ENCODE data around the gene SLC25A25. TPM values are rescaled to one million over a fixed set of nuclear protein-coding genes. Genes with fewer than 3 reads are reported as not detected.
A peak's percentile ranks its signal among the peaks of the same experiment; 100 is the strongest.

SLC25A25 gene
- total and polyA plus RNA-seq, 5 donors from 2014 or later = 11.3 to 13.8 (median 12.0) TPM

DNA sequence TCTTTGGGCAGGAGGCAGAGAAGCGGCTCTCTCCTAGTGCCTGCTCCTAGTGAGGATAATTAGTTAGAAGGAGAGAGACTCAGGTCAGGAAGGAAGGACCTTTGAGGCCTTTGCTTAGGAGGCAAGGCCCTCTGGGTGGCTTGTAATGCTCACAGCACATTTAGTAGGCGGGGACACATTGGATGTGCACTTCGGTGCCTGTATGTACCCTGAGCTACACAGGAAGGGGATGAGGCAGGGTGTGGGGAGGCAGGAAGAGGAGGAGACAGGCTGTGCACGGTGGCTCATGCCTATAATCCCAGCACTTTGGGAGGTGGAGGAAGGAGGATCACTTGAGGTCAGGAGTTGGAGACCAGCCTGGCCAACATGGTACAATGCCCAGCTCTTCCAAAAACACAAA lies 74.0 kb downstream of the SLC25A25 start:
- peaks cover 7% of the 10 kb centered on the region for H3K4me1 ChIP-seq (ENCODE audit: control insufficient read depth, insufficient read depth, low read length, poor library complexity, severe bottlenecking)
- H3K27ac ChIP-seq (ENCODE audit: insufficient read depth, low read length, poor library complexity, severe bottlenecking) = no peak overlapping the region
- ATAC-seq (ENCODE audit: low read depth in 2 of 2) (peak; percentile 53 to 79), DNase-seq (peak in 1 of 3 donors; percentile 89)
- H3K36me3 ChIP-seq (ENCODE audit: control insufficient read depth, insufficient read depth, low read length) = no peaks in the 10 kb centered on the region
- Mint-ChIP-seq H3K9me3 (peaks cover 0 to 1% (median 0%) of the 10 kb centered on the region in 7 donors), H3K4me1 (peaks cover 2 to 16% (median 5%) of the 10 kb centered on the region in 4 donors), H3K36me3 (no peaks in the 10 kb centered on the region), H3K27me3 (peaks cover 4% of the 10 kb centered on the region), H3K4me3 (peak overlapping the region in 2 of 4 donors; percentile 67 to 73), H3K27ac (peak overlapping the region in 2 of 3 donors; percentile 2 to 28)
- H3K4me3 ChIP-seq (ENCODE audit: low read depth, low read length) = no peak overlapping the region
- no peaks in the 10 kb centered on the region for H3K9me3 ChIP-seq (ENCODE audit: control insufficient read depth in 2 of 2, low read length in 2 of 2)
- H3K27me3 ChIP-seq (ENCODE audit: control insufficient read depth, insufficient read depth, low read length) = no peaks in the 10 kb centered on the region

DNA sequence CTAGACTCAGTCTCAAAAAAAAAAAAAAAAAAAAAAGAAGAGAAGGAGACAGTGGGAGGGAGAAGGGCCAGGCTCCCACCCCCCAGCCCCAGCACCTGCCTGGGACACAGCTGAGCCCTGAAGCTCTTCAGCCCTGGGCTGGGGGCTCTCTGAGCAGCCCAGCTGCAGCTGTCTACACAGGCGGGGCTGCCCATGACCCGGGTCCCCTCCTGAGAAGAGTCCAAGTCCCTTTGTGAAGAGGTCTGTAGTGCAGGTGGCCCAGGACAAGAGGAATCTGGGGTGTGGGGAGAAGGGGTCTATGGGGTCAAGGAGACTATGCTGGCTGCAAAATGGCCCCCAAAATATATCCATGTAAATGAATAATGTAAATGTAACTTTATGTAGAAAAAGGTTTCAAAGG lies 74.6 kb downstream of the SLC25A25 start:
- H3K4me1 ChIP-seq (ENCODE audit: control insufficient read depth, insufficient read depth, low read length, poor library complexity, severe bottlenecking) = peaks cover 7% of the 10 kb centered on the region
- H3K27me3 ChIP-seq (ENCODE audit: control insufficient read depth, insufficient read depth, low read length) = no peaks in the 10 kb centered on the region
- no peaks in the 10 kb centered on the region for H3K36me3 Mint-ChIP-seq
- H3K9me3 Mint-ChIP-seq = peaks cover 0 to 1% (median 0%) of the 10 kb centered on the region in 7 donors
- DNase-seq = no peak
- peaks cover 2 to 16% (median 5%) of the 10 kb centered on the region in 4 donors for H3K4me1 Mint-ChIP-seq
- H3K4me3 ChIP-seq (ENCODE audit: low read depth, low read length) = no peak overlapping the region
- ATAC-seq (ENCODE audit: low read depth in 2 of 2) = no peak
- no peaks in the 10 kb centered on the region for H3K27me3 Mint-ChIP-seq
- no peaks in the 10 kb centered on the region for H3K9me3 ChIP-seq (ENCODE audit: control insufficient read depth in 2 of 2, low read length in 2 of 2)
- H3K36me3 ChIP-seq (ENCODE audit: control insufficient read depth, insufficient read depth, low read length) = no peaks in the 10 kb centered on the region
- no peak overlapping the region for H3K27ac ChIP-seq (ENCODE audit: insufficient read depth, low read length, poor library complexity, severe bottlenecking)
- no peak overlapping the region for H3K4me3 Mint-ChIP-seq
- no peak overlapping the region for H3K27ac Mint-ChIP-seq

DNA sequence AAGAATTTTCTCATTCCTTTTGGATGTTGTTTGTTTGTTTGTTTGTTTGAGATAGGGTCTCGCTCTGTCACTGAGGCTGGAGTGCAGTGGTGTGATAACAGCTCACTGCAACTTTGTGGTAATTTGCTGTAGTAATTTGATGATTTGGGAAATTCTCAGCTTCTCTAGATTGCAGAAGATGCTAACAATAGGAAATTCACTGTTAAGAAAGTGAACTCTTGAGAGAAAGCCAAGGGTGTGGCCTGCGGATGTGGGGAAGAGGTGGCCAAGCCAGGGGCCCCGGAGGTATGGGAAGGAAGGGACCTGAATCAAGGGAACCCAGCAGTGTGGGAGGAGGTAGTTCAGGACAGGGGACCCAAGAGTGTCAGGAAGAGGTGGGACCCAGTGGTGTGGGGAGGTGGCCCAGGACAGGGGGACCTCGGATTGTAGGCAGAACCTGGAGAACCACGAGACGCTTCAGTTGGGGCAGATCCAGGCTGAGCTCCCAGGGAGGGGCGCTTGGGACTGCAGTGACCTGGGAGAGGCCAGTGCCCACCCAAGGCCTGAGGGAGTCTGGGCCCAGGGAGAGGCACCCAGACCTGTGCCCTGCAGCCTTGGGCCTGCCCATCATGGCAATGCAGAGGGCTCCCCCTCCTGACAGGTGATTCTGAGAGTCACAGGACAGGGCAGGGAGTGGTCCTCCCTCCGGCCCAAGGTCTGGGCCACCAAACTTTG lies 75.7 kb downstream of the SLC25A25 start:
- DNase-seq = no peak

DNA sequence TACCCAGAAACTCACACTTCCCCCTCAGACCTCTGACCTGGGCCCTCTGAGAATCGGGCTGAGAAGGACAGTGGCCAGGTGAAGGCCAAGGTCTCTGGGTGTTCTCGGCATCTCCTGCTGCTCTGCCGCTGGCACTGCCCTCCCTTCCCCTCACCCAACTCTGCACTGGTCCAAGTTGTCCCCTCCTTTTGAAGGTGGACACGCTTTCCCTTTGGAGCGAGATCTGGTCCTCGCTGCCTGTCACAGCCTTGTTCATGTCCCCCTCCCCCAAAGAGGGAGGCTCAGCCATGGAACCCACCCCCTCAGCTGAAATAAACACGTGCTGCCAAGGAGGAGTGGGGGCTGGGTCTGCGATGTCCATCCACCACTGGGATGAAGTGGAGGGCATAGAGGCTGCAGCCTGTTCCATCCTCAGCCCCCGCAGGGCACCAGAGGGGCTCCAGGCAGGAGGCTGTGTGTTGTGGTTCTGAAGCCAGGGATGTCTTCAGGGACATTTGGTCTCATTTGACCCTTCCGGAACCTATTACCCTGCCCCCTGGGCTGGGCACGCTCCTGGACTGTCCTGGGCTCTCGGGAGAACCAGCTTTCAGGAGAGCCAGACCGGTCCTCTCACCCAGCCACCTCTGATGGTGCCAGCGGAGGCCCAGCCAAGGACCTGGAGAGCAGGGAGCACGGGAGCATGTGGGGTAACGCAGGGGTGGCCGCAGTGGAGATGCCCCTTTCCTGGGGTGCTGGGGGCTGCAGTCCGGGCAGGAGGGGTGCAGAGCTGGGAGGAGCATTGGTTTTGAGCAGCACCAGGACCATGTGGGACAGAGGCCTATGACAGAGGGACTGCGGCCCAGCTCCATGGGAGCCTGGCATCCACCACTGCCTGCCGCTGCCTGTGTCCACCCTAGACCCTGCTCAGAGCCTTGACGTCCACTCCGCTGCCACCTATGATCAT lies 76.5 kb downstream of the SLC25A25 start:
- Histone ChIP-seq H3K4me3 (ENCODE audit: low read depth, low read length) (no peak overlapping the region), H3K27ac (ENCODE audit: insufficient read depth, low read length, poor library complexity, severe bottlenecking) (no peak overlapping the region), H3K36me3 (ENCODE audit: control insufficient read depth, insufficient read depth, low read length) (no peaks in the 10 kb centered on the region), H3K9me3 (ENCODE audit: control insufficient read depth in 2 of 2, low read length in 2 of 2) (no peaks in the 10 kb centered on the region), H3K4me1 (ENCODE audit: control insufficient read depth, insufficient read depth, low read length, poor library complexity, severe bottlenecking) (peaks cover 7% of the 10 kb centered on the region), H3K27me3 (ENCODE audit: control insufficient read depth, insufficient read depth, low read length) (no peaks in the 10 kb centered on the region)
- no peak for ATAC-seq (ENCODE audit: low read depth in 2 of 2)
- peaks cover 2 to 16% (median 5%) of the 10 kb centered on the region in 4 donors for H3K4me1 Mint-ChIP-seq
- H3K27ac Mint-ChIP-seq = no peak overlapping the region
- DNase-seq = no peak
- no peaks in the 10 kb centered on the region for H3K27me3 Mint-ChIP-seq
- no peak overlapping the region for H3K4me3 Mint-ChIP-seq
- peaks cover 0 to 1% (median 0%) of the 10 kb centered on the region in 7 donors for H3K9me3 Mint-ChIP-seq
- no peaks in the 10 kb centered on the region for H3K36me3 Mint-ChIP-seq

More for the DNA sequence above, 75.7 kb downstream of the SLC25A25 start:
- Mint-ChIP-seq H3K9me3 (peaks cover 0 to 1% (median 0%) of the 10 kb centered on the region in 7 donors), H3K27me3 (no peaks in the 10 kb centered on the region), H3K4me3 (no peak overlapping the region), H3K36me3 (no peaks in the 10 kb centered on the region), H3K27ac (peak overlapping the region in 1 of 3 donors; percentile 53), H3K4me1 (peaks cover 2 to 16% (median 5%) of the 10 kb centered on the region in 4 donors)
- H3K9me3 ChIP-seq (ENCODE audit: control insufficient read depth in 2 of 2, low read length in 2 of 2) = no peaks in the 10 kb centered on the region
- H3K27ac ChIP-seq (ENCODE audit: insufficient read depth, low read length, poor library complexity, severe bottlenecking) = no peak overlapping the region
- H3K4me3 ChIP-seq (ENCODE audit: low read depth, low read length) = no peak overlapping the region
- no peak for ATAC-seq (ENCODE audit: low read depth in 2 of 2)
- H3K36me3 ChIP-seq (ENCODE audit: control insufficient read depth, insufficient read depth, low read length) = no peaks in the 10 kb centered on the region
- H3K4me1 ChIP-seq (ENCODE audit: control insufficient read depth, insufficient read depth, low read length, poor library complexity, severe bottlenecking) = peaks cover 7% of the 10 kb centered on the region
- H3K27me3 ChIP-seq (ENCODE audit: control insufficient read depth, insufficient read depth, low read length) = no peaks in the 10 kb centered on the region

DNA sequence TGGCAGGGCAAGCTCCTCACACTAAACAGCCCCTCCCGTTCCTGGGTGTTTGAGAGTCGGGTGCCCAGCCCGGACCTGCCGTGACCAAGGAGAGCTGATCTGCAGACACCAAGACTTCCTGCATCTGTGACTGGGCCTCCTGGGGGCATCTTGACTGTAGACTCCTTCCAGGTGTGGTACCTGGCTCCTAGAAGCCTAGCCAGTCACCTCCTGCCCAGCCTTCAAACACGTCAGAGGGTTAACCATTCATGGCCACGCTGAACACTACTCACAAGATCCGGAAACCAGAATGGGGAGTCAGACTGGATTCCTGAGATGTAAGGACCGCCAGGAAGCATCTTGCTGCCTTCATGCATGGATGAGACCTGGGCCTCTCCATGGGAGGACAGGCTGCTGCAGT lies 77.5 kb downstream of the SLC25A25 start:
- no peaks in the 10 kb centered on the region for H3K27me3 Mint-ChIP-seq
- Histone ChIP-seq H3K27me3 (ENCODE audit: control insufficient read depth, insufficient read depth, low read length) (no peaks in the 10 kb centered on the region), H3K27ac (ENCODE audit: insufficient read depth, low read length, poor library complexity, severe bottlenecking) (no peak overlapping the region), H3K4me3 (ENCODE audit: low read depth, low read length) (no peak overlapping the region), H3K4me1 (ENCODE audit: control insufficient read depth, insufficient read depth, low read length, poor library complexity, severe bottlenecking) (peaks cover 7% of the 10 kb centered on the region), H3K36me3 (ENCODE audit: control insufficient read depth, insufficient read depth, low read length) (no peaks in the 10 kb centered on the region), H3K9me3 (ENCODE audit: control insufficient read depth in 2 of 2, low read length in 2 of 2) (no peaks in the 10 kb centered on the region)
- peaks cover 2 to 16% (median 5%) of the 10 kb centered on the region in 4 donors for H3K4me1 Mint-ChIP-seq
- H3K4me3 Mint-ChIP-seq = no peak overlapping the region
- H3K9me3 Mint-ChIP-seq = peaks cover 0 to 1% (median 0%) of the 10 kb centered on the region in 7 donors
- H3K36me3 Mint-ChIP-seq = no peaks in the 10 kb centered on the region
- no peak for DNase-seq
- no peak for ATAC-seq (ENCODE audit: low read depth in 2 of 2)
- no peak overlapping the region for H3K27ac Mint-ChIP-seq

DNA sequence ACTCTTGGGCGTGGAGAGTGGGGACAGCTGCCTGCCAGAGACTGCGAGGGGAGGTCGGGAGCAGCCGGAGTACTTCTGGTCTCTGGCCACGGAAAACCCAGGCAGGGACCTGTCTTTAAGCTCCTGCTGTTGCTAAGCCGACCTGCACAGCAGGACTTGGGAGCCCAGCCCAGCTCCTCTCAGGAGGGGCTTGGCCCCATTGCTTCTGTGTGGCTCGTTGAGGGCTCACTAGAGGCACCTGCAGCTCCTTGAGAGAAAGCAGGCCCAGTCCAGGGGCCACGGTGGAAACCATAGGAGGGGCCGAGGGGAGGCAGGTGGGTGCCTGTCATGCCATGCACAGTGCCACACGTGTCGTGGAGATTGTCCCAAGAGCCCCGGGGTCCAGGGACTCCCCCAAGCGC lies 77.9 kb downstream of the SLC25A25 start:
- Mint-ChIP-seq H3K4me1 (peaks cover 2 to 16% (median 5%) of the 10 kb centered on the region in 4 donors), H3K9me3 (peaks cover 0 to 1% (median 0%) of the 10 kb centered on the region in 7 donors), H3K4me3 (no peak overlapping the region), H3K36me3 (no peaks in the 10 kb centered on the region), H3K27me3 (no peaks in the 10 kb centered on the region), H3K27ac (no peak overlapping the region)
- Histone ChIP-seq H3K4me3 (ENCODE audit: low read depth, low read length) (no peak overlapping the region), H3K4me1 (ENCODE audit: control insufficient read depth, insufficient read depth, low read length, poor library complexity, severe bottlenecking) (peaks cover 7% of the 10 kb centered on the region), H3K27me3 (ENCODE audit: control insufficient read depth, insufficient read depth, low read length) (no peaks in the 10 kb centered on the region), H3K27ac (ENCODE audit: insufficient read depth, low read length, poor library complexity, severe bottlenecking) (no peak overlapping the region), H3K36me3 (ENCODE audit: control insufficient read depth, insufficient read depth, low read length) (no peaks in the 10 kb centered on the region), H3K9me3 (ENCODE audit: control insufficient read depth in 2 of 2, low read length in 2 of 2) (no peaks in the 10 kb centered on the region)
- no peak for DNase-seq
- no peak for ATAC-seq (ENCODE audit: low read depth in 2 of 2)

DNA sequence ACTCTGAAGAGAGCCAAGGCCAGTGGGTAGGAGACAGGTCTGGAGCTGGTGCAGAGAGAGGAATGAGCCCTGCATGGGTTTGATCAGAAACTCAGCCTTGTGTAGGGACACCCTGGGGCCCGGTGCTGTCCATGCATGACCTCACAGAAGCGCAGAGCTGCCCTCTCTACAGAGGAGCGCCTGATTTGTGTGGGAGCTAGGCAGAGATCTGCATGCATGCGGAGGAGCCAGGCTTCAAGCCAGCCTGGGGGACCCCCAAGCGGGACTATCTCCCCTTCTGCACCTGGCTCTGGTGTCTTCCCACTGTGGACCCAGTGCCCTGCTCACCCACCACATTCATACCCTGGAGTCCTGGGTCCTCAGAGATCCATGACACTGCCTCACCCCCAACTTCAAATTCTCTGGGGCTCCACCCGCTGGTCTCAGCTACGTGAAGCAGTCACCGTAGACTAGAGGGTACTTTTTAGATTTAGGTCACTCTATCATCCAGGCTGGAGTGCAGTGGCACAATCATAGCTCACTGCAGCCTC lies 78.6 kb downstream of the SLC25A25 start:
- Histone ChIP-seq H3K4me3 (ENCODE audit: low read depth, low read length) (no peak overlapping the region), H3K4me1 (ENCODE audit: control insufficient read depth, insufficient read depth, low read length, poor library complexity, severe bottlenecking) (peaks cover 7% of the 10 kb centered on the region), H3K27ac (ENCODE audit: insufficient read depth, low read length, poor library complexity, severe bottlenecking) (no peak overlapping the region), H3K36me3 (ENCODE audit: control insufficient read depth, insufficient read depth, low read length) (no peaks in the 10 kb centered on the region), H3K9me3 (ENCODE audit: control insufficient read depth in 2 of 2, low read length in 2 of 2) (no peaks in the 10 kb centered on the region), H3K27me3 (ENCODE audit: control insufficient read depth, insufficient read depth, low read length) (no peaks in the 10 kb centered on the region)
- no peak for ATAC-seq (ENCODE audit: low read depth in 2 of 2)
- peaks cover 0 to 1% (median 0%) of the 10 kb centered on the region in 7 donors for H3K9me3 Mint-ChIP-seq
- H3K27ac Mint-ChIP-seq = no peak overlapping the region
- no peak overlapping the region for H3K4me3 Mint-ChIP-seq
- no peaks in the 10 kb centered on the region for H3K27me3 Mint-ChIP-seq
- H3K4me1 Mint-ChIP-seq = peaks cover 2 to 15% (median 5%) of the 10 kb centered on the region in 4 donors
- H3K36me3 Mint-ChIP-seq = no peaks in the 10 kb centered on the region
- DNase-seq = no peak

Measured in CD4-positive, CD25-positive, alpha-beta regulatory T cell (primary cell).